ENCODE measurements around the gene MAGEF1. TPM values are rescaled to one million over a fixed set of nuclear protein-coding genes. Genes with fewer than 3 reads are reported as not detected.

The MAGEF1 gene
- total and polyA plus RNA-seq, 9 donors: 52.5 to 80.7 (median 73.5) TPM

Other genes with a start within 250 kb of the MAGEF1 start
- 36.2 TPM for gene EPHB3, start 150.3 kb downstream of the MAGEF1 start, total RNA-seq
- gene EPHB3, start 150.3 kb downstream of the MAGEF1 start, polyA plus RNA-seq (ENCODE audit: insufficient read depth in 1 of 8, insufficient read length in 8 of 8, low replicate concordance in 1 of 8): 10 to 100 TPM; 36.2 to 62.1 (median 47.6) TPM
- gene VPS8, start 100.1 kb upstream of the MAGEF1 start, total RNA-seq: 126 TPM
- 100 to 1,000 TPM in 1 of 8 donors, 10 to 100 TPM in 7; 44.0 to 108 (median 58.0) TPM for gene VPS8, start 100.1 kb upstream of the MAGEF1 start, polyA plus RNA-seq (ENCODE audit: insufficient read depth in 1 of 8, insufficient read length in 8 of 8, low replicate concordance in 1 of 8)